HL-60 (cell line): ENCODE measurements around the gene AKAP3.
A peak's percentile ranks its signal among the peaks of the same experiment; 100 is the strongest.

Experiments
- DNase-seq, 2 experiments: peaks; one replicate each; pipeline ENCODE4 v3.0.0-alpha.2; 2010 to 2020; ENCODE audit warnings: low read depth in 1 of 2, low spot score in 1 of 2
- H3K27ac ChIP-seq: fragments of 250-450 bp; sonication (Bioruptor Pico); replicated peaks from 2 replicates; pipeline ENCODE4 v1.5.1; 2020; ENCODE audit warnings: mild to moderate bottlenecking, moderate library complexity
- H3K27me3 ChIP-seq: fragments of 250-450 bp; sonication (Bioruptor Pico); 2 replicates; pipeline ENCODE4 v1.5.1; 2021; ENCODE audit warnings: mild to moderate bottlenecking, moderate library complexity; ENCODE audit not compliant: insufficient read depth, poor library complexity, severe bottlenecking
- H3K4me3 ChIP-seq: replicated peaks from 2 replicates; pipeline ENCODE4 v1.5.1; 2011; ENCODE audit warnings: mild to moderate bottlenecking, control low read depth, low read length; ENCODE audit not compliant: insufficient read depth
- CTCF ChIP-seq: IDR thresholded peaks from one replicate; pipeline ENCODE4 v1.5.1; 2011; ENCODE audit warnings: low read length, control low read depth, inconsistent platforms; ENCODE audit not compliant: insufficient read depth
- GABPA ChIP-seq: IDR thresholded peaks from 2 replicates; pipeline ENCODE4 v1.6.1; 2012; ENCODE audit warnings: low read depth
- POLR2AphosphoS5 ChIP-seq: IDR thresholded peaks from 2 replicates; pipeline ENCODE4 v1.6.1; 2012; ENCODE audit warnings: low read depth
- SPI1 ChIP-seq: IDR thresholded peaks from 2 replicates; pipeline ENCODE4 v1.6.1; 2012; ENCODE audit warnings: low read depth, mild to moderate bottlenecking, borderline replicate concordance
- TF ChIP-seq, protein P1 (sequence below): IDR thresholded peaks from 2 replicates; pipeline ENCODE4 v1.6.1; 2012; ENCODE audit warnings: low read depth; ENCODE audit not compliant: insufficient replicate concordance

The AKAP3 gene

GRCh38 chr12:4649358-4649661, 459 bp upstream of the AKAP3 start:
- peak overlapping the region; percentile 60 for H3K4me3 ChIP-seq
- H3K27ac ChIP-seq, result peak overlapping the region; percentile 83
- DNase-seq, result no peak
- H3K27me3 ChIP-seq, result no peaks in the 10 kb centered on the region
- TF ChIP-seq SPI1 (no peak), POLR2AphosphoS5 (no peak), CTCF (no peak), GABPA (no peak)
- TF ChIP-seq, protein P1, sequence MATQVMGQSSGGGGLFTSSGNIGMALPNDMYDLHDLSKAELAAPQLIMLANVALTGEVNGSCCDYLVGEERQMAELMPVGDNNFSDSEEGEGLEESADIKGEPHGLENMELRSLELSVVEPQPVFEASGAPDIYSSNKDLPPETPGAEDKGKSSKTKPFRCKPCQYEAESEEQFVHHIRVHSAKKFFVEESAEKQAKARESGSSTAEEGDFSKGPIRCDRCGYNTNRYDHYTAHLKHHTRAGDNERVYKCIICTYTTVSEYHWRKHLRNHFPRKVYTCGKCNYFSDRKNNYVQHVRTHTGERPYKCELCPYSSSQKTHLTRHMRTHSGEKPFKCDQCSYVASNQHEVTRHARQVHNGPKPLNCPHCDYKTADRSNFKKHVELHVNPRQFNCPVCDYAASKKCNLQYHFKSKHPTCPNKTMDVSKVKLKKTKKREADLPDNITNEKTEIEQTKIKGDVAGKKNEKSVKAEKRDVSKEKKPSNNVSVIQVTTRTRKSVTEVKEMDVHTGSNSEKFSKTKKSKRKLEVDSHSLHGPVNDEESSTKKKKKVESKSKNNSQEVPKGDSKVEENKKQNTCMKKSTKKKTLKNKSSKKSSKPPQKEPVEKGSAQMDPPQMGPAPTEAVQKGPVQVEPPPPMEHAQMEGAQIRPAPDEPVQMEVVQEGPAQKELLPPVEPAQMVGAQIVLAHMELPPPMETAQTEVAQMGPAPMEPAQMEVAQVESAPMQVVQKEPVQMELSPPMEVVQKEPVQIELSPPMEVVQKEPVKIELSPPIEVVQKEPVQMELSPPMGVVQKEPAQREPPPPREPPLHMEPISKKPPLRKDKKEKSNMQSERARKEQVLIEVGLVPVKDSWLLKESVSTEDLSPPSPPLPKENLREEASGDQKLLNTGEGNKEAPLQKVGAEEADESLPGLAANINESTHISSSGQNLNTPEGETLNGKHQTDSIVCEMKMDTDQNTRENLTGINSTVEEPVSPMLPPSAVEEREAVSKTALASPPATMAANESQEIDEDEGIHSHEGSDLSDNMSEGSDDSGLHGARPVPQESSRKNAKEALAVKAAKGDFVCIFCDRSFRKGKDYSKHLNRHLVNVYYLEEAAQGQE, result no peak

DNA sequence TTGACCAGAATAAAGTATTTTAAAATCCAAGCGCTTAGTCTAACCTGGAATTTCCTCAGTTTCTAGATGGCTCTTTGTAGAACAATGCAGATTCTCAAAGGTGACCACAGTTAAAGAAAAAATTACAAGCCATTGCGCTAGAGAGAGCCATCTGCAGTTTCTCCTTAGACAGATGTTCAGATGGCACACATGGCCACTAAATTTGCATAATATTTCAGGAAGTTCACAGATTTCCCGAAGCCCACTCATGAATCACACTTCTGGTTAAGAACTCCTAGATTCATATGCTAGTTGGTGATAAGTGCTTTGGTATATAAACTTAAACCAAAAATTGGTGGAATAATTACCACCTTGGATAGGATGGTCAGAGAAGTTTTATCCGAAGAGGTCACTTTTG, 749 bp downstream of the AKAP3 start:
- no peak for TF ChIP-seq SPI1
- TF ChIP-seq GABPA, result no peak
- TF ChIP-seq, protein P1, result no peak
- no peak for TF ChIP-seq POLR2AphosphoS5
- no peak for TF ChIP-seq CTCF
- peak in 1 of 2 experiments; percentile 8 for DNase-seq
- H3K4me3 ChIP-seq, result peak overlapping the region; percentile 60
- H3K27ac ChIP-seq, result no peak overlapping the region
- H3K27me3 ChIP-seq, result no peaks in the 10 kb centered on the region

DNA sequence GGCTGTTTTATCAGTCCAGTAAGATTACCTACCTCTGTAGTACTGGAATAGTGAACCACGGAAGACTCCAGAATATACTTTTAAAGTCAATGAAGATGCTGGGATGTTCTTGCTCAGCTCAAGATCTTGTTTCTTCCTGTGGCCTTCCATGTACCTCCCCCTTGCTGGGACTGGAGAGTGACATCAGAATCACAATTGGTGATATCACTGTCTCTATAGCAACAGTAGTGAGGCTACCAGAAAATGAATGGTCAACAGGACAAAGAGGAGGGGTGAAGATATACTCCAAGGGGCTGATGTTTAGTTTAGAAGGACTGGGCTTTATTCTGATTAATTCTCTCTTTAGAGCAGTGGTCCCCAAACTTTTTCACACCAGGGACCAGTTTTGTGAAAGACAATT, 3.8 kb downstream of the AKAP3 start:
- DNase-seq, result no peak
- H3K4me3 ChIP-seq, result no peak overlapping the region
- no peak for TF ChIP-seq GABPA
- H3K27me3 ChIP-seq, result no peaks in the 10 kb centered on the region
- no peak overlapping the region for H3K27ac ChIP-seq

DNA sequence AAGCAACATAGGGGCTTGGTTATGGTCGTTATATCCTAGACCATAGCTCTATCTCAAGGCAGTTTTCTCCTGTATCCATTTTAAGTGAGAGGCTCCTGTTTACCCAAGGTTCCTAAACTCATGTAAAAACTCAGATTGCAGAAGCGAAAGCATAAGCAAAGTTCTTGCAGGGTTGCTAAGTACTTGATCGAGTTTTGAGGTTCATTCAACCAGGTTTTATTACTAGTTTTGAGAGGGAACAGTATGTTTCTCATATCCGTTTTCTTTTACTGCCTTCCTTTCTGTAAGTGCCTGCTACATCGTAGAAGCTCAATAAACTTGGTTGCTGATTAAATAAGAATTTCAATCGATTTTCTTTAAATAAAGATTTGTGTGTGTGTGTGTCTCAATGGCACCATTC, 5.1 kb downstream of the AKAP3 start:
- no peak for DNase-seq
- TF ChIP-seq, protein P1, result no peak
- TF ChIP-seq CTCF (no peak), GABPA (no peak), SPI1 (no peak), POLR2AphosphoS5 (no peak)
- H3K27ac ChIP-seq, result no peak overlapping the region
- no peak overlapping the region for H3K4me3 ChIP-seq
- no peaks in the 10 kb centered on the region for H3K27me3 ChIP-seq
